Measurements from ENCODE around the gene SLC4A5. TPM values are rescaled to one million over a fixed set of nuclear protein-coding genes. Genes with fewer than 3 reads are reported as not detected.

Gene SLC4A5
- total RNA-seq, 1 donor from 2014 or later, result 8.2 TPM

GRCh38 chr2:74313497-74313896 lies 29.7 kb downstream of the SLC4A5 start:
- H3K36me3 Mint-ChIP-seq (ENCODE audit: unreplicated experiment), result peaks cover 8% of the 10 kb centered on the region
- no peaks in the 10 kb centered on the region for H3K9me3 Mint-ChIP-seq (ENCODE audit: unreplicated experiment)
- no peaks in the 10 kb centered on the region for H3K27me3 Mint-ChIP-seq (ENCODE audit: unreplicated experiment)
- peaks cover 5% of the 10 kb centered on the region for H3K4me1 Mint-ChIP-seq (ENCODE audit: low read depth, unreplicated experiment)
- H3K27ac Mint-ChIP-seq (ENCODE audit: unreplicated experiment), result no peak overlapping the region
- no peak for TF ChIP-seq CTCF (IDR thresholded peaks at IDR 0.05; ENCODE audit: partially characterized antibody, unreplicated experiment)
- no peak for DNase-seq
- no peak overlapping the region for H3K4me3 Mint-ChIP-seq (ENCODE audit: unreplicated experiment)

- DNase-seq, result no peak
- Mint-ChIP-seq H3K4me1 (ENCODE audit: low read depth, unreplicated experiment) (peaks cover 5% of the 10 kb centered on the region), H3K4me3 (ENCODE audit: unreplicated experiment) (no peak overlapping the region), H3K27ac (ENCODE audit: unreplicated experiment) (no peak overlapping the region), H3K36me3 (ENCODE audit: unreplicated experiment) (peaks cover 14% of the 10 kb centered on the region), H3K27me3 (ENCODE audit: unreplicated experiment) (no peaks in the 10 kb centered on the region), H3K9me3 (ENCODE audit: unreplicated experiment) (no peaks in the 10 kb centered on the region)
- TF ChIP-seq CTCF (IDR thresholded peaks at IDR 0.05; ENCODE audit: partially characterized antibody, unreplicated experiment), result no peak
These were observed 30.3 kb downstream of the SLC4A5 start for GRCh38 chr2:74312913-74313312.

- Mint-ChIP-seq H3K4me3 (ENCODE audit: unreplicated experiment) (no peak overlapping the region), H3K36me3 (ENCODE audit: unreplicated experiment) (peaks cover 15% of the 10 kb centered on the region), H3K27me3 (ENCODE audit: unreplicated experiment) (no peaks in the 10 kb centered on the region), H3K9me3 (ENCODE audit: unreplicated experiment) (peaks cover 3% of the 10 kb centered on the region), H3K4me1 (ENCODE audit: low read depth, unreplicated experiment) (no peaks in the 10 kb centered on the region), H3K27ac (ENCODE audit: unreplicated experiment) (no peak overlapping the region)
- no peak for TF ChIP-seq CTCF (IDR thresholded peaks at IDR 0.05; ENCODE audit: partially characterized antibody, unreplicated experiment)
- no peak for DNase-seq
These were observed 35.5 kb downstream of the SLC4A5 start for GRCh38 chr2:74307720-74308119.

- no peak overlapping the region for H3K27ac Mint-ChIP-seq (ENCODE audit: unreplicated experiment)
- DNase-seq, result no peak
- H3K4me3 Mint-ChIP-seq (ENCODE audit: unreplicated experiment), result no peak overlapping the region
- peaks cover 3% of the 10 kb centered on the region for H3K9me3 Mint-ChIP-seq (ENCODE audit: unreplicated experiment)
- H3K36me3 Mint-ChIP-seq (ENCODE audit: unreplicated experiment), result peaks cover 12% of the 10 kb centered on the region
- no peaks in the 10 kb centered on the region for H3K4me1 Mint-ChIP-seq (ENCODE audit: low read depth, unreplicated experiment)
- no peak for TF ChIP-seq CTCF (IDR thresholded peaks at IDR 0.05; ENCODE audit: partially characterized antibody, unreplicated experiment)
- no peaks in the 10 kb centered on the region for H3K27me3 Mint-ChIP-seq (ENCODE audit: unreplicated experiment)
These were observed 38.7 kb downstream of the SLC4A5 start for GRCh38 chr2:74304332-74305148.

- Mint-ChIP-seq H3K9me3 (ENCODE audit: unreplicated experiment) (peaks cover 10% of the 10 kb centered on the region), H3K4me3 (ENCODE audit: unreplicated experiment) (no peak overlapping the region), H3K36me3 (ENCODE audit: unreplicated experiment) (peaks cover 18% of the 10 kb centered on the region), H3K4me1 (ENCODE audit: low read depth, unreplicated experiment) (no peaks in the 10 kb centered on the region), H3K27me3 (ENCODE audit: unreplicated experiment) (no peaks in the 10 kb centered on the region), H3K27ac (ENCODE audit: unreplicated experiment) (no peak overlapping the region)
- no peak for TF ChIP-seq CTCF (IDR thresholded peaks at IDR 0.05; ENCODE audit: partially characterized antibody, unreplicated experiment)
- DNase-seq, result no peak
These were observed 40.4 kb downstream of the SLC4A5 start for GRCh38 chr2:74302865-74303264.

Data from glutamatergic neuron (in vitro differentiated cells).